Stimulated activated CD4-positive, alpha-beta T cell treated with anti-CD3 and anti-CD28 coated beads, Interleukin-2, amount 100 ng/mL, for 48 hours (primary cell): ENCODE results near the gene TRUB2.
"Not testable (repeated sequence)": the region's sequence is repeated elsewhere in the genome, so short reads cannot be mapped to it uniquely, and the experiment has no call there.

Source experiments
- DNase-seq, 2 donors: peaks; one replicate each; pipeline ENCODE4 v3.0.0-alpha.2; 2020

TRUB2 gene

GRCh38 chr9:128297221-128297773 is 24.9 kb downstream of the TRUB2 start:
- no peak for DNase-seq

- no peak for DNase-seq
These were observed 25.7 kb downstream of the TRUB2 start for GRCh38 chr9:128296340-128297220.

- no peak for DNase-seq
These were observed 28.1 kb downstream of the TRUB2 start for GRCh38 chr9:128294142-128294541.

GRCh38 chr9:128293091-128293490 is 29.2 kb downstream of the TRUB2 start:
- DNase-seq: no peak

GRCh38 chr9:128292009-128292408 is 30.2 kb downstream of the TRUB2 start:
- no peak for DNase-seq

- no peak for DNase-seq
These were observed 33.8 kb downstream of the TRUB2 start for GRCh38 chr9:128288273-128289004.

- no peak for DNase-seq
These were observed 35.8 kb downstream of the TRUB2 start for GRCh38 chr9:128286440-128286839.

GRCh38 chr9:128285033-128285784 is 37.0 kb downstream of the TRUB2 start:
- DNase-seq: no peak

- DNase-seq: no peak
These were observed 39.7 kb downstream of the TRUB2 start for GRCh38 chr9:128282500-128282899.

- DNase-seq: no peak
These were observed 42.1 kb downstream of the TRUB2 start for GRCh38 chr9:128280084-128280622.

GRCh38 chr9:128279088-128280073 is 42.9 kb downstream of the TRUB2 start:
- not testable (repeated sequence) for DNase-seq

- no peak for DNase-seq
These were observed 45.5 kb downstream of the TRUB2 start for GRCh38 chr9:128276574-128277270.

- DNase-seq: peak; percentile 100
These were observed 46.2 kb downstream of the TRUB2 start, which contains the start of gene SWI5 for GRCh38 chr9:128276008-128276573. Gene SWI5, plus strand, starts transcription at chr9:128276276.

- DNase-seq: no peak
These were observed 46.8 kb downstream of the TRUB2 start, which contains the start of gene GOLGA2 for GRCh38 chr9:128275198-128276007. Gene GOLGA2, minus strand, starts transcription at chr9:128276007. Its CDS starts 31 bp downstream, at chr9:128275976.

GRCh38 chr9:128274245-128274644 is 48.0 kb downstream of the TRUB2 start:
- no peak for DNase-seq

GRCh38 chr9:128271512-128271911 is 50.7 kb downstream of the TRUB2 start:
- DNase-seq: no peak

- no peak for DNase-seq
These were observed 51.1 kb downstream of the TRUB2 start for GRCh38 chr9:128271112-128271511.

GRCh38 chr9:128266868-128267590 is 55.2 kb downstream of the TRUB2 start:
- no peak for DNase-seq
